ENCODE results near the gene SOHLH1. TPM values are rescaled to one million over a fixed set of nuclear protein-coding genes. Genes with fewer than 3 reads are reported as not detected.

SOHLH1 gene
- total RNA-seq, 1 donor from 2014 or later = not detected

GRCh38 chr9:135661816-135662560, 37.3 kb downstream of the SOHLH1 start:
- DNase-seq (ENCODE audit: low read depth in 2 of 2) = no peak

- no peak for DNase-seq (ENCODE audit: low read depth in 2 of 2)
Observed at GRCh38 chr9:135660407-135660806, 38.9 kb downstream of the SOHLH1 start.

- no peak for DNase-seq (ENCODE audit: low read depth in 2 of 2)
Observed at GRCh38 chr9:135659252-135659651, 40.0 kb downstream of the SOHLH1 start.

GRCh38 chr9:135657416-135657815, 41.9 kb downstream of the SOHLH1 start:
- DNase-seq (ENCODE audit: low read depth in 2 of 2) = no peak

GRCh38 chr9:135655317-135655716, 44.0 kb downstream of the SOHLH1 start:
- no peak for DNase-seq (ENCODE audit: low read depth in 2 of 2)

- DNase-seq (ENCODE audit: low read depth in 2 of 2) = no peak
Observed at GRCh38 chr9:135650408-135650807, 48.9 kb downstream of the SOHLH1 start.

- no peak for DNase-seq (ENCODE audit: low read depth in 2 of 2)
Observed at GRCh38 chr9:135649508-135649907, 49.8 kb downstream of the SOHLH1 start.

GRCh38 chr9:135648494-135649410, 50.5 kb downstream of the SOHLH1 start:
- no peak for DNase-seq (ENCODE audit: low read depth in 2 of 2)

- DNase-seq (ENCODE audit: low read depth in 2 of 2) = no peak
Observed at GRCh38 chr9:135647884-135648283, 51.4 kb downstream of the SOHLH1 start.

GRCh38 chr9:135644631-135645218, 54.6 kb downstream of the SOHLH1 start:
- no peak for DNase-seq (ENCODE audit: low read depth in 2 of 2)

Other genes with a start within 250 kb of the SOHLH1 start
- 8.3 and 9.7 TPM in 2 replicates for gene PPP1R26, start 219.7 kb downstream of the SOHLH1 start, total RNA-seq
- 11.5 and 14.6 TPM in 2 replicates for gene MRPS2, start 198.8 kb downstream of the SOHLH1 start, total RNA-seq
- not detected in 2 replicates for gene LCN1, start 178.0 kb downstream of the SOHLH1 start, total RNA-seq
- gene OBP2A, start 153.4 kb downstream of the SOHLH1 start, total RNA-seq = not detected in 2 replicates
- not detected in 2 replicates for gene PAEP, start 137.7 kb downstream of the SOHLH1 start, total RNA-seq
- gene GLT6D1, start 59.9 kb downstream of the SOHLH1 start, total RNA-seq = not detected in 2 replicates
- gene LCN9, start 36.2 kb downstream of the SOHLH1 start, total RNA-seq = not detected in 2 replicates
- under 0.01 TPM in 1 of 2 replicates, not detected in the other for gene KCNT1, start 2.7 kb upstream of the SOHLH1 start, total RNA-seq
- gene CAMSAP1, start 208.1 kb upstream of the SOHLH1 start, total RNA-seq = 11.6 and 12.9 TPM in 2 replicates